Iris pigment epithelial cell (primary cell): ENCODE measurements around the gene HEATR1.

Experiments
- DNase-seq: peaks from one replicate; pipeline ENCODE4 v3.0.0-alpha.2; 2011; ENCODE audit warnings: low read depth

The HEATR1 gene

DNA sequence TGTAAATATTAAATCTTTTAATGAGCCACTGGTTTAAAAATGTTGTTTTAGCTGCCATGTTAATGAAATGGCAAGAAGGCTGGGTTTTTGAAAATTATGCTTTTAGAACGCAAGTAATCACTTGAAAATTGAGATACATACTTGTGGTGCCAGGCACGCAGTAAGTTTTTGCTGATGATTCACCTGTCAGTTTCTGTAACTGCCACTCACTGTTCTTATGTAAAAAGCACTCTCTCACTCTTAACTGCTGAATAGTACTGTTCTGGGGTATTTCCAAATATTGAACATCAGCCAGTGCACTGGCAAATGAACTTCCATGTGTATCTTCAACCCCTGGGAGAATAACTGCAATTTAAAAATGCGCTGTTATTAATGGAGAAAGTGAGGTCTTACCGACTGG lies 62.6 kb downstream of the HEATR1 start:
- DNase-seq, result peak; percentile 36

DNA sequence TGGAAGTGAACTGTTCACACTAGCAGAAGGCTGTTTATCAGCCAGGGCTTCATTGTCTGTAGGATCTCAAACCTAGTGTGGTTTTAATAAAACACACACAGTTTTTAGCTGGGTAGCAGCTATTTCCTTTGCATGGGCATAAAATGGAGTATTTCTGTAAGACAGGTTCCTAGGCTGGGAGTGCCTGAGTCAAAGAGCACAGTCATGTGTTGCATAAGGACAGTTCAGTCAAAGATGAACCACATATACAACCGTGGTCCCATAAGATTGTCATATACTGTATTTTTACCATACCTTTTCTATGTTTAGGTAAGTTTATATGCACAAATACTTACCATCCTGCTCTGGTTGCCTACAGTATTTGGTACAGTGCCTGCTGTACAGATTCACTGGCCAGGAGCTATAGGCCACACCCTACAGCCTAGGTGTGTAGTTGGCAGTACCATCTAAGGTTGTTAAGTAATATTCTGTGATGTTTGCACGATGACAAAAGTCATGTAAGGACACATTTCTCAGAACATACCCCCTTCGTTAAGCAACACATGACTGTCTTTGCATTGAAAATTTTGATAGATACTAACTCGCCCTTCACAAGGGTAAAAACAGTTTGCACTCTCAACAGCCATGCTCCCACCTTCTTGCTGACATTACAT lies 63.4 kb downstream of the HEATR1 start:
- DNase-seq, result no peak

DNA sequence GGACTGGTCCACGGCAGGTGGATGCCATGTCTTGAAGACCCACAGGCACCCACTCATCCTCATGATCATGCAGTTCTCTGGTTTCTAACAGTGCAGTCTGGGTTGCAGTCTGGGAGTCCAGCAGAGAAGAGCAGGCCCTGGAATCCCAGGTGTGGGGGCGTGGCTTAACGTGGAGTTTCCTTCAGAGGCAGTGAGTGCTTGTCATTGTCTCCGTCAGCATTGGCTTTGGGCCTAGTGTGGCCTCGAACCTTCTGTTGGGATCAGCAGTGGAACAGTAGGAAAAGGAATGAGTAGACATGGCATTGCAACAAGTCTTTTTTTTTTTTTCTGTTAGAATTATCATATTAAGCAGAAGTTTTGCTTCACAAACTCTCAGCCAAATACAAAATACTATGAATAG lies 67.8 kb downstream of the HEATR1 start:
- no peak for DNase-seq

DNA sequence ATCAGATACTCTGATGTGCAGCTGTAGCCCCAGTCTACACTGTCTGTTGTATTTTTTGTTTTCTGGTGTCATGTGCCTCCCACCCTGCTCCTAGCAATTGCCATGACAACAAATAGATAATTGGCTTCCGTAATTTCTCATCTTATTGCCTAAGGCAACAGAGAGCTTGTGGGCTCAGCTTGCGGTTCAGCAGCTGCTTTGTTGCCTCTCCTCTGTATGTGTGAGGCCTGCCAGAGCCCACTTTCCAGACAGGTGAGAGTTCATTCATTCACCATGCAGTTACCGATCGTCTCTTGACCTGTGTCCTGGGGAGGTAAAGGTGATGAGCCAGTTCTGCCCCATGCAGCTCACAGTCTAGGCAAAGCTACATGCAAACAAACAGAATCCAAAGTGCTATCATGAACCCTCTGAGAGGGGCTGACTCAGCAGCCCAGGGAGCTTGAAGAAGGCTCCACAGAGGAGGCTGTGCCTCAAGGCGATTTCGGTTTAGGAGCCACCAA lies 68.6 kb downstream of the HEATR1 start:
- no peak for DNase-seq

GRCh38 chr1:236535190-236535589 lies 69.1 kb downstream of the HEATR1 start:
- DNase-seq, result no peak

DNA sequence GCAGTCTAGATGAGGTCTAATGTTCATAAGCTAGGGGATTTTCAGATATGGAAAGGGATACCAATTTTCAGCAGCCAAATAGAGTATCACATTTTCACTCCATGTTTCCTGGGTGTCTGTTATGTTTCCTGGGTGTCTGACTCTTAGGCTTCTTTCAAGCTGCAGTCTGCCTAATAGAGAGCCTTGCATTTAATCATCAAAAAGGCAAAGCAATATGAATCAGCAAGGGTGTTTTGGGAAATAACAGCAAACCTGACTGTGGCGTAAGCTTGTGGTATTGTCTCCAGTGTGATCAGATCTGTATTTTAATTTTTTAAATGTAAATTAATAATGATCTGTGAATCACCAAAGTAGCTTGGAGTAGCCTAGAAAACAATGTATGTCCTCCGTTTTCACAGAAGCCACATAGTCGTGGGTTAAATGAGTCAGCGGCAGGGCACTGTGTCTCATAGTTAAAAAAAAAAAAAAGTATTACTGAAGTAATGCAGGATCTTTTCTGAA lies 70.1 kb downstream of the HEATR1 start:
- DNase-seq, result peak; percentile 78

- DNase-seq, result no peak
Observed at GRCh38 chr1:236532850-236533249, 71.5 kb downstream of the HEATR1 start.

DNA sequence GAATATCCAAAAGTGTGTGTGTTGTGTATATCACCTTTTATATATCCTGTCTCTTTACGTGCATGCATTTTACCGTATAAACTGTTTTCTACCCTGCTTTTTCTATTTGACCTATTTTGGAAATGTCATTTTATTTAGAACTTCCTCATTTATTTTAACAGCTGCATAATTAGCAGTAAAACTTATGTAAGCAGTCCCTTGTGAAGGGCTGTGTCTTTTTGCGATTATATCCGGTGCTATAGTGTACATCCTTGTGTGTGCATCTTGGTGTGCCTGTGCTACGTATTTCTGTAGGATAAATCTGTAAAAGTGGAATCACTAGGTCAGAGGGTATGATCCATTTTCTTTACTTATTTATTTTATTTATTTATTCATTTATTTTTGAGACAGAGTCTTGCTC lies 73.4 kb downstream of the HEATR1 start:
- DNase-seq, result no peak

DNA sequence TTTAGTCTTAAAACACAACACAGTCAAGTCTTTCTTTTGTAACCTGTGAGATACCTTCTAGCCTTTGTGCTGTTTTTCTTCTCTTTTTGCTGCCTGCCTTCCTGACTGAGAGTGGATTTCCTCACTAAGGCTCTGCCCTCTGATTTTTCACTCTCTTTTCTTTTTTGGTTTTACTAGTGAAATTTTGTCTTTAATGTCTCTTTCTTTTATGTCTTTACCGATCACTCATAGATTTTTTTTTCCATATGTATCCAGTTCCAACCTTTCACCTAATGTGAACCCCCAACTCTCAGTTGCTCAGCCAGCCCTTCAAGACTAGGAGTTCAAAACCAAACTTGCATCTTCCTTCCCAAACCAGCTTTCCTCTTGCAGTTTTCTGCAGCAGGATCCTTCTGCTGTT lies 74.0 kb downstream of the HEATR1 start:
- DNase-seq, result no peak

DNA sequence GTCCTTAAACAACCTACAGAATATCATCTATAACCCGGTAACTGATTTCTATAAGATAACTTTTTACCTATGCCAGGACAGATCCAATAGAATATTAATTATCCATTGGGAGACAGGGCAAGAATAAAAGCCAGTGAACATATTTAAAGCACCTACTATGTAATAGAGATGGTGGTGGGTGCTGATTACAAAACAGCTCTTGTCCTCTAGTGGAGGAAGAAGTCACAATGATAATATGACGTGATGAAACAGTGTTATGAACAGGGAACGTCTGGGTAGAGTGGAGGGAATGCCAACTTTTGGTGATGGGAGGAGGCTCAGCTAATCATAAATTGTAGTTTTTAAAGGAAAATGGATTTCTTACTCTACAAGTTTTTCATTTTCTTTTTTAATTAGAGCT lies 78.2 kb downstream of the HEATR1 start:
- no peak for DNase-seq

GRCh38 chr1:236524895-236525184 lies 79.5 kb downstream of the HEATR1 start:
- DNase-seq, result no peak

GRCh38 chr1:236524142-236524894 lies 80.0 kb downstream of the HEATR1 start:
- DNase-seq, result peak; percentile 86

DNA sequence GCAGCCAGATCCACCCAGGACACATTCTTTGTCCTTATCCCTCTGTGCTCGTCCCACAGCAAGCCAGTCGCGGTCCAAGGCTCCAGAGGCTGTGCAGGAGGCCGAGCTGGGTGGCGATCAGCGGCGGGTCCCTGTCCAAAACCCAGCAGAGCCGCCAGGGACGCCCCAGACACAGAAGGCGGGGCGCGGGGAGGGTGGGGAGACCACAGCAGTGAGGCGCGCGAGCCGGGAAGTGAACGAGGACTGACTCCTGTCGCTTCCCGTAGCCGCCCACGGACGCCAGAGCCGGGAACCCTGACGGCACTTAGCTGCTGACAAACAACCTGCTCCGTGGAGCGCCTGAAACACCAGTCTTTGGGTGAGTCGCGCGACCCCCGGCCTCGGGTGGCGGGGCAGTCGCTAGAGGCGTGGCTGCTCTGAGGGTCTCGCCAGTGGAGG lies 80.6 kb downstream of the HEATR1 start, which contains the start of gene LGALS8:
TSS of gene LGALS8 (plus strand) at position 279 of the 438 bp plus-strand sequence. CDS start 2,089 bp downstream, outside the sequence.
- DNase-seq, result peak; percentile 79

DNA sequence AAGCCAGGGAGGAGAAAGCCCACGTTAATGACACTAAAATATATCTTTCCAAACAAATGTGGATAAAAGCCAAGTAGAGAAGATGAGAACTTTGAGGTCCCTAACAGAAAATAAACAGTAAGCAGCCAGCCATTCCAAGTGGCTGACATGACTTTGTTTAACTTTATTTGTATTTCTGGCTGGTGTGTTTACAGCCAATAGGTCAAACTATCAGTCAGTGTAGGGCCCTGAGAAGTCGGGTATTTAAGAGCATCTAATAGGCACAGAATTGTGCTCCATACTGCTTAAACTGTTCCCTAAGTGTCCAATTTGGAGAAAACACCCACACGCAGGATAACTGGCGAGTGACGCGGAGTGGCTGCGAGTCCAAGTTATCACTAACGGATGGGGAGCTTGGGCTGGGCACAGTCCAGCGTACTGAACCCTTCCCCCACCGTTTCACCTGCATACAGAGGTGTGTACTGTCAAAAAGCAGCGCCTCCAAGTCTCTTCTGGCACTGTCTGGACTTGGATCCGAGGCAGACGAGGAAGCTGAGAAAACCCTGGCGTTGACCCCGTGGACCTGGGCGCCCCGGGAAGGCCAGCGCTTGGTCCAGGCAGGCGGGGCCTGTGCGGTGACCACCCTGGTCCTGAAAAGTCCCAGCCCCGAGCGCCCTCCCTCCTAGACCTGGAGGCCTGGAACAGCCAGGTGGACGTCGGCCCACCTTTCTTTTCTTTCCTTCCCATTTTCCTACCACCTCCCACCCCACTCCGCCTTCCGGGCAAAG lies 81.2 kb downstream of the HEATR1 start:
- no peak for DNase-seq

GRCh38 chr1:236520445-236521005 lies 83.8 kb downstream of the HEATR1 start:
- DNase-seq, result no peak

- DNase-seq, result peak; percentile 60
Observed at GRCh38 chr1:236518322-236518721, 86.0 kb downstream of the HEATR1 start.

GRCh38 chr1:236516929-236517704 lies 87.2 kb downstream of the HEATR1 start:
- DNase-seq, result peak; percentile 89

GRCh38 chr1:236515443-236515958 lies 88.8 kb downstream of the HEATR1 start:
- DNase-seq, result no peak

GRCh38 chr1:236514703-236515442 lies 89.4 kb downstream of the HEATR1 start:
- no peak for DNase-seq

DNA sequence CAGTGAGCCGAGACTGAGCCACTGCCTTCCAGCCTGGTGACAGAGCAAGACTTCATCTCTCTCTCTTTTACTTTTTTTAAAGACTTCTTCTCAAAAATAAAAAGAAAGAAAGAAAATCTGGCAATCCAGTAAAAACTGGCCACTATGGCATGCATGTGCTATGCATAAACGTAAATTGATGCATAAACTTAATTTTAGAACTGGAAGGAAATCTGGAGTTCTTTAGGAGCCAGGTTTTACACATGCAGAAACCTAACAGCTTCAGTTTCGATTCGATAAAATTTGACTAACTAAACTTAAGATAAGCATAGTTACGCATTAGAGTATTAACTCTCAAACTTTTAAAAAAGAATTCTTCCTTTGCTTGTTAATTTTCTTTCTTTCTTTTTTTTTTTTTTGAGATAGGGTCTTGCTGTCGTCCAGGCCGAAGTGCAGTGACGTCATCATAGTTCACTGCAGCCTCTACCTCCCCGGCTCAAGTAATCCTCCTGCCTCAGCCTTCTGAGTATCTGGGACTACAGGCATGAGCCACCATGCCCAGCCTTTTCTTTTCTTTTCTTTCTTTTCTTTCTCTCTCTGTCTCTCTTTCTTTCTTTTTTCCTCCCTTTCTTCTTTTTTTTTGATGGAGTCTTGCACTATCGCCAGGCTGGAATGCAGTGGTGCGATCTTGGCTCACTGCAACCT lies 92.4 kb downstream of the HEATR1 start:
- no peak for DNase-seq
